GM13976 (cell line): ENCODE measurements around the gene ZNF737.
"Not testable (repeated sequence)": the region's sequence is repeated elsewhere in the genome, so short reads cannot be mapped to it uniquely, and the experiment has no call there.

Experiments
- DNase-seq: peaks from one replicate; pipeline ENCODE4 v3.0.0; 2012; ENCODE audit warnings: low spot score
- CTCF ChIP-seq: IDR thresholded peaks from 2 replicates; pipeline ENCODE4 v1.5.1; 2012; ENCODE audit warnings: borderline replicate concordance, mild to moderate bottlenecking; ENCODE audit not compliant: insufficient read depth; ENCODE audit errors: extremely low read depth, missing control alignments, control extremely low read depth
- in situ Hi-C: fragments of 300-500 bp; cut with MboI; formaldehyde crosslinking; loops from one replicate; pipeline ENCODE4 v1.12.0; 2022; ENCODE audit warnings: low sequenced_read_pairs, mixed read lengths, inconsistent platforms; ENCODE audit not compliant: unreplicated experiment

The ZNF737 gene

DNA sequence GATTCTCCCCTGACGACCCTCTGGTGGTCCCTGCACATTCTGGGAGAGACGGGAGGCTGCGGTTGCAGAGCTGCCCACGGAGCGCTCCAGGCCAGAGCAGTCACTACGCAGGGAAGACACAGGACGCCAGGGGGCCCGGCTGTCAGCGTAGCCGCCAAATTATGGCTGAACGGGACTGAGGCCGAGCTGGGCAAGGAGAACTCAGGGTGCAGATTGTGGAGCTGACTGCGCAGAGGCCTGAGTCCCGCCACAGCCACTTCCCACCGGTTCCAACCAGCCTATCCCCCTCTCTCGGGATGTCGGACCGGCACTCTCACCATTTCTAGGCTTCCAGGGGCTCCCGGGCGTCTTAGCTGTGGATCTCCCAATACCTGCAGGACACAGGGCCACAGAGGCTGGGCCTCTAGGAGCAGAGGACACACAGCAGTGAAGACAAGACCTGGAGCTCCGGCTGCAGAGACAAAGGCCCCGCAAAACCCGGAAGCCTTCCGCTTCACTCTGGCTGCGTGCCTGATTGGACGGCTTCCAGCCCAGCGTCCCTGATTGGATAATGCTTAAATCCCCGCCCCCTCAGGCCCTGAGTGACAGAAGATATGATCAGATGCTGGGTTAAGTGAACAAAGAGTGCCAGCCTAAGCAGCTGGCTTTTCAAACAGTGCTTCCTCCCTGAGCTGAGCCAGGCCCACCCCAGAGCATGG lies at the start of gene ZNF737:
Gene ZNF737 (minus strand): TSS at position 461 of the 698 bp plus-strand sequence. CDS start 141 bp downstream, at position 320.
- no peak for TF ChIP-seq CTCF
- in situ Hi-C loops: no loop called here
- peak; percentile 85 for DNase-seq

- not testable (repeated sequence) for DNase-seq
- in situ Hi-C loops: loop anchor here (5.0 kb wide), 1 partner anchor 87 kb away; no protein-coding TSS in a partner anchor
These were observed 49.4 kb upstream of the ZNF737 start for GRCh38 chr19:20614971-20615370.

DNA sequence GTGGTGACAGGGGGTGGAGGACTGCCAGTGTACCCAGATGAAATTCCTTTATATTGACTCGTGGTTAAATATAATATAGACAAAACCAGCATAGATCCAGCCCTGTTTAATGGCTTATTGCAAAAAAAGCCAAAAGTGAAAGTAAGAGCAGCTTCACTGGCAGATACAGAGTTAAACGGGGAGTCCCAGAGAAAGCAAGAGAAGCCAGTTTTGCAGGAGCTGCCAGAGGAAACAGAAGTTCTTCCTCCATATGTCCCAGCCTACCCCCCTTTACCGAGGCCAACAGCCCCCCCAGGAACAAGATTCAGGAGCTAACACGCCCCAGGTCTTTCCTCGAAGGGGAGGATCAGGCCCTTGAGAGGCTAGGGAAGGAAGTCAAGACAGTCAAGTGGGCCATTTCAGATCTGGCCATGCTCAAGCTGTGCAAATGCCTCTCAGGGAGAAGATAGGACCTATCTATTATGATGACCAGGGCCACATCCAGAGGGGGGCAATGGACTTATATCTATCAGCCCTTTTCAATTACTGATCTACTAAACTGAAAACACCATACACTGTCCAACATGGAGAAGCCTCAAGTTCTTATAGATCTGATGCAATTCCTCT lies 47.2 kb upstream of the ZNF737 start:
- in situ Hi-C loops: no loop called here

GRCh38 chr19:20611866-20612265 lies 46.3 kb upstream of the ZNF737 start:
- TF ChIP-seq CTCF: no peak
- DNase-seq: no peak
- in situ Hi-C loops: no loop called here

More for the DNA sequence above, 47.2 kb upstream of the ZNF737 start:
- no peak for TF ChIP-seq CTCF
- no peak for DNase-seq

GRCh38 chr19:20607943-20608342 lies 42.4 kb upstream of the ZNF737 start:
- DNase-seq: no peak
- in situ Hi-C loops: no loop called here
- no peak for TF ChIP-seq CTCF

DNA sequence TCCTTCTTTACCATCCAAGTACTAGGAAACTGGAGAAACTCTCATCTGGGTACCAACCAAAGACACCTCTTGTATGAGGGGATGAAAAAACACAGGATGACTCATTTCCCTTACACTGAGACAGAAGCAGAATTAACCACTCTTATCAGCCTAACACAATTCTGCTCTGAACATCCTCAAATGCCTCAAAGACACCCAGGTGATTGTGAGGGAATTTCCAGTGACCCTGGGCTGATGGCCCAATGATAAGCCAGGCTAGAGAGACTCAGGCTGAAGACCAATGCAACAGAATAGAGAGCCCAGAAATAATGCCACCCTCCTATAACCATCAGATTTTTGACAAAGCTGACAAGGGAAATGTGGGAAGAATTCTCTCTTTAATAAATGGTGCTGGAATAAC lies 7.0 kb downstream of the ZNF737 start:
- no peak for DNase-seq
- no peak for TF ChIP-seq CTCF
- in situ Hi-C loops: no loop called here

DNA sequence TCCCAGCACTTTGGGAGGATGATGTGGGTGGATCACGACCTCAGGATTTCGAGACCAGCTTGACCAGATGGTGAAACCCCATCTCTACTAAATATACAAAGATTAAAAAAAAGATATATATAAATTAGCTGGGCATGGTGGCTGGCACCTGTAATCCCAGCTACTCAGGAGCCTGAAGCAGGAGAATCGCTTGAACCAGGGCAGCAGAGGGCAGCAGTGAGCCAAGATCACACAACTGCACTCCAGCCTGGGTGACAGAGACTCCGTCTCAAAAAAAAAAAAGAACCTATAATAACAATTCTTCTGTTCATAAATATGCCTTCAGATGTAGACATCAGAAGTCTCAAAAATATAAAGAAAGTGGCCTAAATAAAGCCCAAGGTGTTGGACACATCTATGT lies 7.6 kb downstream of the ZNF737 start:
- DNase-seq: no peak
- in situ Hi-C loops: no loop called here
- no peak for TF ChIP-seq CTCF

GRCh38 chr19:20544667-20545333 lies 20.8 kb downstream of the ZNF737 start:
- in situ Hi-C loops, DNase-seq: not testable (repeated sequence)

DNA sequence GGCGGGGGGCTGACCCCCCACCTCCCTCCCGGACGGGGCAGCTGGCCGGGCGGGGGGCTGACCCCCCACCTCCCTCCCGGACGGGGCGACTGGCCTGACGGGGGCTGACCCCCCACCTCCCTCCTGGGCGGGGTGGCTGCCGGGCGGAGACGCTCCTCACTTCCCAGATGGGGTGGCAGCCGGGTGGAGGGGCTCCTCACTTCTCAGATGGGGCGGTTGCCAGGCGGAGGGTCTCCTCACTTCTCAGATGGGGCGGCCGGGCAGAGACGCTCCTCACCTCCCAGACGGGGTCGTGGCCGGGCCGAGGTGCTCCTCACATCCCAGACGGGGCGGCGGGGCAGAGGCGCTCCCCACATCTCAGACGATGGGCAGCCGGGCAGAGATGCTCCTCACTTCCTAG lies 35.3 kb downstream of the ZNF737 start:
- DNase-seq, in situ Hi-C loops: not testable (repeated sequence)
